ENCODE data around the gene CST4.
A peak's percentile ranks its signal among the peaks of the same experiment; 100 is the strongest.
"Not testable (repeated sequence)": the region's sequence is repeated elsewhere in the genome, so short reads cannot be mapped to it uniquely, and the experiment has no call there.

CST4 gene

GRCh38 chr20:23697947-23698346, 9.1 kb upstream of the CST4 start:
- FAIRE-seq (no peak), DNase-seq (ENCODE audit: insufficient read length, low spot score) (no peak)
- TF ChIP-seq POLR2A (IDR thresholded peaks at IDR 0.05; ENCODE audit: low read depth, low read length) = no peak

GRCh38 chr20:23695068-23695395, 6.2 kb upstream of the CST4 start:
- not testable (repeated sequence) for FAIRE-seq; DNase-seq (ENCODE audit: insufficient read length, low spot score)

- not testable (repeated sequence) for FAIRE-seq; DNase-seq (ENCODE audit: insufficient read length, low spot score)
These were observed 5.6 kb upstream of the CST4 start for GRCh38 chr20:23694178-23695067.

- peak; percentile 32 for DNase-seq (ENCODE audit: insufficient read length, low spot score)
- not testable (repeated sequence) for FAIRE-seq
These were observed 4.1 kb upstream of the CST4 start for GRCh38 chr20:23692725-23693619.

- no peak for FAIRE-seq
- DNase-seq (ENCODE audit: insufficient read length, low spot score) = no peak
- no peak for TF ChIP-seq POLR2A (IDR thresholded peaks at IDR 0.05; ENCODE audit: low read depth, low read length)
These were observed 2.8 kb upstream of the CST4 start for GRCh38 chr20:23691675-23692074.

GRCh38 chr20:23690581-23690980, 1.7 kb upstream of the CST4 start:
- DNase-seq (ENCODE audit: insufficient read length, low spot score) = no peak
- TF ChIP-seq POLR2A (IDR thresholded peaks at IDR 0.05; ENCODE audit: low read depth, low read length) = no peak
- no peak for FAIRE-seq

GRCh38 chr20:23689399-23689690, 507 bp upstream of the CST4 start:
- no peak for TF ChIP-seq POLR2A (IDR thresholded peaks at IDR 0.05; ENCODE audit: low read depth, low read length)
- FAIRE-seq (no peak), DNase-seq (ENCODE audit: insufficient read length, low spot score) (no peak)

GRCh38 chr20:23687986-23688385, 852 bp downstream of the CST4 start:
- DNase-seq (ENCODE audit: insufficient read length, low spot score) = no peak
- FAIRE-seq = no peak
- TF ChIP-seq POLR2A (IDR thresholded peaks at IDR 0.05; ENCODE audit: low read depth, low read length) = no peak

GRCh38 chr20:23686046-23686750, 2.6 kb downstream of the CST4 start:
- no peak for TF ChIP-seq POLR2A (IDR thresholded peaks at IDR 0.05; ENCODE audit: low read depth, low read length)
- DNase-seq (ENCODE audit: insufficient read length, low spot score) (no peak), FAIRE-seq (no peak)

GRCh38 chr20:23685529-23685896, 3.3 kb downstream of the CST4 start:
- not testable (repeated sequence) for FAIRE-seq

GRCh38 chr20:23684261-23684660, 4.6 kb downstream of the CST4 start:
- FAIRE-seq (no peak), DNase-seq (ENCODE audit: insufficient read length, low spot score) (no peak)
- no peak for TF ChIP-seq POLR2A (IDR thresholded peaks at IDR 0.05; ENCODE audit: low read depth, low read length)

More at GRCh38 chr20:23685529-23685896, 3.3 kb downstream of the CST4 start:
- DNase-seq (ENCODE audit: insufficient read length, low spot score) = not testable (repeated sequence)

- DNase-seq (ENCODE audit: insufficient read length, low spot score) (no peak), FAIRE-seq (no peak)
- no peak for TF ChIP-seq POLR2A (IDR thresholded peaks at IDR 0.05; ENCODE audit: low read depth, low read length)
These were observed 5.0 kb downstream of the CST4 start for GRCh38 chr20:23683807-23684206.

GRCh38 chr20:23683281-23683680, 5.6 kb downstream of the CST4 start:
- no peak for DNase-seq (ENCODE audit: insufficient read length, low spot score)
- no peak for TF ChIP-seq POLR2A (IDR thresholded peaks at IDR 0.05; ENCODE audit: low read depth, low read length)

GRCh38 chr20:23680146-23680545, 8.7 kb downstream of the CST4 start:
- TF ChIP-seq POLR2A (IDR thresholded peaks at IDR 0.05; ENCODE audit: low read depth, low read length) = no peak
- DNase-seq (ENCODE audit: insufficient read length, low spot score) (no peak), FAIRE-seq (no peak)

More at GRCh38 chr20:23683281-23683680, 5.6 kb downstream of the CST4 start:
- FAIRE-seq = no peak
